B cell (primary cell): ENCODE data around the gene STRN.

ENCODE experiments used
- CTCF ChIP-seq: fragments of 200-600 bp; IDR thresholded peaks from one replicate; pipeline ENCODE4 v1.8.0; 2022; ENCODE audit warnings: antibody characterized with exemption, mild to moderate bottlenecking
- EZH2 ChIP-seq: IDR thresholded peaks from 2 replicates; pipeline ENCODE4 v1.6.1; 2012; ENCODE audit warnings: borderline replicate concordance, low read depth, mild to moderate bottlenecking, moderate library complexity, low read length; ENCODE audit not compliant: insufficient read depth, poor library complexity, severe bottlenecking

GRCh38 chr2:36812196-36812595, 154.1 kb downstream of the STRN start:
- no peak for TF ChIP-seq EZH2
- TF ChIP-seq CTCF = no peak
